Upper lobe of right lung (tissue), 1 donor: ENCODE data around the gene EFCAB12. TPM values are rescaled to one million over a fixed set of nuclear protein-coding genes. Genes with fewer than 3 reads are reported as not detected.
"Not testable (repeated sequence)": the region's sequence is repeated elsewhere in the genome, so short reads cannot be mapped to it uniquely, and the experiment has no call there.

ENCODE experiments used
- ATAC-seq: fragments of 200-7000 bp; cut with Tn5 transposase; one replicate; pipeline ENCODE4 v1.9.1; 2020; ENCODE audit warnings: mild to moderate bottlenecking, moderate library complexity
- DNase-seq: peaks from one replicate; pipeline ENCODE4 v3.0.0-alpha.2; 2020
- H3K27ac ChIP-seq: fragments of 200-600 bp; one replicate; pipeline ENCODE4 v1.8.0; 2022
- H3K27me3 ChIP-seq: fragments of 200-600 bp; one replicate; pipeline ENCODE4 v1.8.0; 2022; ENCODE audit warnings: mild to moderate bottlenecking
- H3K36me3 ChIP-seq: fragments of 200-600 bp; one replicate; pipeline ENCODE4 v1.8.0; 2022
- H3K4me1 ChIP-seq: fragments of 200-600 bp; one replicate; pipeline ENCODE4 v1.8.0; 2022
- H3K4me3 ChIP-seq: fragments of 200-600 bp; one replicate; pipeline ENCODE4 v1.8.0; 2022; ENCODE audit warnings: mild to moderate bottlenecking
- H3K9me3 ChIP-seq: fragments of 200-600 bp; one replicate; pipeline ENCODE4 v1.8.0; 2022
- intact Hi-C: fragments of 100-400 bp; cut with DNase I; formaldehyde crosslinking; loops from one replicate; pipeline ENCODE4 v1.11.0; 2022
- total RNA-seq: library from RNA; stranded (reverse); fragmentation: NEBNext Ultra II Directional; extraction: Animal tissue kit (Norgen Biotek cat#: 25700); gene quantifications from one replicate; pipeline ENCODE4 v1.2.1, GENCODE V29; 2021
- TF ChIP-seq, protein P1 (sequence below): fragments of 200-600 bp; IDR thresholded peaks from one replicate; pipeline ENCODE4 v1.8.0; 2022; ENCODE audit warnings: antibody characterized with exemption
- donor health status: DM: no; HTN: yes; CAD: no; lungs with severe emphysema.

The EFCAB12 gene
- total RNA-seq, 1 donor from 2014 or later, result 0.55 TPM

DNA sequence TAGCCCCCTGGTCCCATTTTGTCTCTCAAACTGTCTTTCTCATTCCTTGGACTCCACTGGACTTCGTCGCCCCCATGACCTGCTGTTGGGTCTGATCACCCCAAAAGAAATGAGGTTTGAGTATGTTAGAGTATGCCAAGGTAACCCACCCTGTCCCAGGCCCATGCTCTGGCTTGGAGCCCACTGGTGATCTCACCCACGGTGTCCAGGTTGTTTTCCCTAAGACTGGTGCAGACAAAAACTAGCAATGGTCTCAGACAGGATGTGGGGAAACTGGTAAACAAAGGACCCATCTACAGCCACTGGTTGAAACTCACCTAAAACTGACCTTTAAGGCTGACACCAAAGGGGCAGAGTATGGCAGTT is 38.9 kb downstream of the EFCAB12 start:
- Histone ChIP-seq H3K4me3 (no peak overlapping the region), H3K27me3 (no peaks in the 10 kb centered on the region), H3K27ac (peak overlapping the region; percentile 60), H3K9me3 (no peaks in the 10 kb centered on the region), H3K36me3 (peaks cover 47% of the 10 kb centered on the region), H3K4me1 (peaks cover 15% of the 10 kb centered on the region)
- TF ChIP-seq, protein P1, sequence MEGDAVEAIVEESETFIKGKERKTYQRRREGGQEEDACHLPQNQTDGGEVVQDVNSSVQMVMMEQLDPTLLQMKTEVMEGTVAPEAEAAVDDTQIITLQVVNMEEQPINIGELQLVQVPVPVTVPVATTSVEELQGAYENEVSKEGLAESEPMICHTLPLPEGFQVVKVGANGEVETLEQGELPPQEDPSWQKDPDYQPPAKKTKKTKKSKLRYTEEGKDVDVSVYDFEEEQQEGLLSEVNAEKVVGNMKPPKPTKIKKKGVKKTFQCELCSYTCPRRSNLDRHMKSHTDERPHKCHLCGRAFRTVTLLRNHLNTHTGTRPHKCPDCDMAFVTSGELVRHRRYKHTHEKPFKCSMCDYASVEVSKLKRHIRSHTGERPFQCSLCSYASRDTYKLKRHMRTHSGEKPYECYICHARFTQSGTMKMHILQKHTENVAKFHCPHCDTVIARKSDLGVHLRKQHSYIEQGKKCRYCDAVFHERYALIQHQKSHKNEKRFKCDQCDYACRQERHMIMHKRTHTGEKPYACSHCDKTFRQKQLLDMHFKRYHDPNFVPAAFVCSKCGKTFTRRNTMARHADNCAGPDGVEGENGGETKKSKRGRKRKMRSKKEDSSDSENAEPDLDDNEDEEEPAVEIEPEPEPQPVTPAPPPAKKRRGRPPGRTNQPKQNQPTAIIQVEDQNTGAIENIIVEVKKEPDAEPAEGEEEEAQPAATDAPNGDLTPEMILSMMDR, result no peak
- intact Hi-C loops, result no loop called here
- no peak for ATAC-seq
- no peak for DNase-seq

DNA sequence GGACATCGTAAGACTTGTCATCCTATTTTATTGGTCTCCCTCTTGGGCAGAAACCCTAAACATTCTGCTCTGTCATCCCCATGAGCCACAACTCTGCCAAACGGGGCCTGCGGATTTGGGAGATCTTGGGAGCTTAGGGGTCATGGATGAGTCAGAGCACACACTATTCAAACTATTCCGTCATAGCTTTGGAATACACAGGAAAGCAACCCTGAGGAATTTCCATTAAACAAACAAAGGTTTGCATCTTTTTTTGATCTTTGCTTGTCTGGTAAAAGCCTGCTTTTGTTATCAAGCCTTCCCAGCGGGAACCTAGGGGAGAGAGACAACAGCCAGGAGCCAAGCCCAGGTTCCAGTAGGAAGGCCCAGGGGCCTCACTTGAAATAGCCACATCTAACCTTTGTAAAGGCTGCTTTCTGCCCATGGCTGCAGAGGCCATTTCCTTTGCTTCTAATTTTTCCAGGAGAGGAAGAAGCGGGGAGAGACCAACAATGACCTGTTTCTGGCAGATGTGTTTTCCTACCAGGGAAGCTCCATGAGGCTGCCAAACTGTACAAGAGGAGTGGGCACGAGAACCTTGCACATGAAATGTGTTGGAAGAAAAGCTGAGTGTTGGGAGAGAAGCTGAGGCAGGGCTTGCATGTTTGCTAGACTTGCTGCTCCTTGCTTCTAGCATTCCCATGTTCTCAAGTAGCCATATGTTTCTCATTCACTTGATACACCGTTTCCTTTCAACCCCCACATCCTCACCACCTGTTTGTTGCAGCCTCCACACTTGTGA is 39.5 kb downstream of the EFCAB12 start:
- H3K9me3 ChIP-seq, DNase-seq, H3K27me3 ChIP-seq, H3K4me3 ChIP-seq, intact Hi-C loops: not testable (repeated sequence)
- ATAC-seq, result peak; percentile 17
- peaks cover 47% of the 10 kb centered on the region for H3K36me3 ChIP-seq
- peak overlapping the region; percentile 60 for H3K27ac ChIP-seq
- H3K4me1 ChIP-seq, result peaks cover 15% of the 10 kb centered on the region

DNA sequence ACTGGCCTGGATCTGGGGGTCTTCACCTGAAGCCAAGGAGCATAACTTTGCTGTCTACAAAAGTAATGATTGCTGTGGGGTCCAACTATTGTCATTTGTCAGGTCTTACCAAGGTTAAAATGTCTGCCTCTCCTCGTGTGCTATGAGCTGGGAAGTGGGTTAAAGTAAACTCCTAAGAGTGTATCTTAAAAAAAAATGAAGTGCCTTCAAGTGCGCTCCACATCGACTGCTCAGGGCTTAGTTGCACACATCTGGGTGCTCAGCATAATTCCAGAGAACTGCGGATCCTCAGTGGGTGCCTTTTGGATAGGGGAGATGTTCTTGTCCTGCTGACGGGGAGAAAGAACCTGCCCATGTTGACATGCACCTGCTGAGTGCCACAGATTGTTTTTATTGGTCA is 40.9 kb downstream of the EFCAB12 start:
- DNase-seq (no peak), ATAC-seq (peak; percentile 59)
- Histone ChIP-seq H3K4me3 (no peak overlapping the region), H3K36me3 (peaks cover 34% of the 10 kb centered on the region), H3K27ac (peak overlapping the region; percentile 60), H3K27me3 (no peaks in the 10 kb centered on the region), H3K4me1 (peaks cover 15% of the 10 kb centered on the region), H3K9me3 (no peaks in the 10 kb centered on the region)
- intact Hi-C loops, result no loop called here
- TF ChIP-seq, protein P1, result no peak

DNA sequence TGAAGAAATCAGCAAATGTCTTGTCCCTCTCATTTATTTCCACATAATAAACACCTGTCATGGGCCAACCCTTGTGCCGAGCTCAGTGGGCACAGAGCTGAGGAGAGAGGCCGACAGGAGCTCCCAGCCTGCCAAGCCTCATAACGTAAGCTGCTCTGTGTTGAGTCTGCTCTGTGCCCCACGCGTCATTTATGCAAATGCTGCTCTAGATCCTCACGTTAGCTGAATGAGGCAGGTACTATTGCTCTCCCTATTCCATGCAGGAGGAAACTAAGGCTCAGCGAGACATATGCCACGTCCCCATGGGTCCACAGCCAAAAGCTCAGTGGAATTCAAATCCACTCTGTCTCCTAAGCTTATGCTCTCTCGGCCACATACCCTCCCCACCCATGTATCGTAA is 41.5 kb downstream of the EFCAB12 start:
- H3K27me3 ChIP-seq, result no peaks in the 10 kb centered on the region
- H3K36me3 ChIP-seq, result peaks cover 33% of the 10 kb centered on the region
- TF ChIP-seq, protein P1, result no peak
- H3K27ac ChIP-seq, result no peak overlapping the region
- no peaks in the 10 kb centered on the region for H3K9me3 ChIP-seq
- H3K4me3 ChIP-seq, result no peak overlapping the region
- peaks cover 15% of the 10 kb centered on the region for H3K4me1 ChIP-seq
- DNase-seq, result no peak
- intact Hi-C loops, result no loop called here
- no peak for ATAC-seq

DNA sequence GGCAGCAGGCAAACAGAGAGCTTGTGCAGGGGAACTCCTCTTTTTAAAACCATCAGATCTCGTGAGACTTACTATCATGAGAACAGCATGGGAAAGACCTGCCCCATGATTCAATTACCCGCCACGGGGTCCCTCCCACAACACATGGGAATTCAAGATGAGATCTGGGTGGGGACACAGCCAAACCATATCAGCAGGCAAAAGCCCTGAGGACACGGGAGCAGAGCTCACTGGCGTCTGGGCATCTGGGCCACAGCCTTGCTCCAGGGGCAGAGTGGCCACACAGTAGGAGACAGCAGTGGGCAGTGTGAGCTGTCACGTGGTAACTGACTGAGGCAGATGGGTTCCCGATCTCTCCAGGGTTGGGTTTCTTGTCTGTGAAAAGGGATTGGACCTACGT is 42.9 kb downstream of the EFCAB12 start:
- H3K4me1 ChIP-seq, result peaks cover 15% of the 10 kb centered on the region
- H3K9me3 ChIP-seq, intact Hi-C loops, ATAC-seq, H3K27me3 ChIP-seq, H3K27ac ChIP-seq, H3K4me3 ChIP-seq, DNase-seq: not testable (repeated sequence)
- peaks cover 21% of the 10 kb centered on the region for H3K36me3 ChIP-seq

DNA sequence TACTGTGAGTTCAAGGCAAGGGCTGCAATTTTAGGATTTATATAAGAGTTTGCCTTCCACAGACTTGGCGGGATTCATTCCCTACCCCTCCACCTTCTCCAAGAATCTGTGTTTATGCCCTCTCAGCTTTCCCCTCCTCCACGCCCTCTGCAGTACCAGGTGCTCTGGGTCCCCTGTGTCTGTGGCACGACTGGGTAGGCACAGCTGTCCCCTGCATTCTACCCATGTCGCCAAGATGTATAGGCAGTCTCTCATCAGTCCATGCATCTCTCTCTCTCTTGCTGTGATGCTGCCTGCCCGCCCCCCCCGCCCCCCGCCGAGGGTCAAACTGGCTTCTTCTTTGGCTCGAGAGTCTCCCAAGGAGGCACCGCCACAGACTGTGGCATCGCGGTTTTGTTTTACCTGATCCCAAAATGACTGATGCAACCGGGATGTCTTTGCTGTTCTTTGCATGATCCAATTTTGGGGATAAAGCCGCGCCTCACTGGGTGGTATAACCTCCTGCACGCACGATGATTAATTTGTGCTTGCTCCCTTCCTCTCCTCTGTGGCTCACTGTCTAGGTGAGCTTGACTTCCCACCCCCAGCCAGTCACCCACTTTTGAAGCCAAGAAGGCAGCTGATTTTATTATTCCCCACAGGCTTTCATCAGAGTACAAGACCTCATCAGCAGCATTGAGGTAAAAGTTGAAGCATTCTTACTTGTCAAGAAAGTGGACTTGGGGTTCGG is 43.7 kb downstream of the EFCAB12 start:
- no peak overlapping the region for H3K27ac ChIP-seq
- intact Hi-C loops, result no loop called here
- no peak for DNase-seq

DNA sequence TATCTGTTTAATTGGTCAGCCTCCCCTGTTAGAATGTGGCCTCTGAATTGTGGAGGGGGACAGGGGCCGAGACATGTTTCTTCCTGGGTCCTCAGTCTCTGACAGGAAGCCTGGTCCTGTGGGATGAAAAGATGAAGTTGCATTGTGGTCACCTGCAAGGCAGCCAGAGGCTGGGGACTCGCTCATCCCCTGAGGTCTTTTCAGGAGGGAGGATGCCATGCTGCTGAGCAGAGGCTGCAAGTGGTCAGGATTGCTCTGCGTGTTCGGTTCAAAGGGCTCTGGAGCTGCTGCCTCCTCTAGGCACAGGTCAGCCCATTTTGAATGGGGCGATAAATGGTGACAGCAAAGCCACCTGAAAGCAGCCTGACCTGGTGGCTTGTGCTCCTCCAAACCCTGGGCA is 44.3 kb downstream of the EFCAB12 start:
- H3K27ac ChIP-seq, DNase-seq, H3K27me3 ChIP-seq, H3K9me3 ChIP-seq, intact Hi-C loops, H3K36me3 ChIP-seq, ATAC-seq, H3K4me3 ChIP-seq, H3K4me1 ChIP-seq: not testable (repeated sequence)

More for the DNA sequence above, 43.7 kb downstream of the EFCAB12 start:
- Histone ChIP-seq H3K9me3 (no peaks in the 10 kb centered on the region), H3K4me3 (no peak overlapping the region), H3K27me3 (no peaks in the 10 kb centered on the region), H3K36me3 (peaks cover 17% of the 10 kb centered on the region), H3K4me1 (peaks cover 15% of the 10 kb centered on the region)
- TF ChIP-seq, protein P1, result no peak
- ATAC-seq, result no peak
